ENCODE results near the gene MFN2. TPM values are rescaled to one million over a fixed set of nuclear protein-coding genes. Genes with fewer than 3 reads are reported as not detected.

Gene MFN2
- total RNA-seq, 4 donors from 2014 or later: 104 to 125 (median 111) TPM

DNA sequence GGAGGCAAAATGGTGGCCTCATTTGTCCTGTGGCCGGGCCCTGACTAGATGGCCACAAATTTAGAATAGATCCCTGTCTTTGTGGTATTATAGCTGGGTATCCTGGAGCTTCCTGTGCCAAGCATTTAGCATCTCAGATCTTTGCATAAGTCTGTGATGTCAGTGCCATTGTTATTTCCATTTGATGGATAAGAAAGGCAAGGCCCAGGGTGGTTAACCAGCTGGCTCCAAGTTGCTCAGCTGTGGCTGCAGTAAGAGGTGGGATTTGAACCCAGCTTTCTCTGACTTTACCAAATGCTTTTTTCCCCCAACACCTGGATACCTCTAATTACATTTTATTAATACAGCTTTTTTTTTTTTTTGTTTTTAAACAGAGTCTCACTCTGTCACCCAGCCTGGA, 71.1 kb downstream of the MFN2 start:
- no peak for DNase-seq (ENCODE audit: low spot score in 2 of 2)
- intact Hi-C loops (cut with DNase I; ENCODE audit: low total_unique reads): no loop called here
- H3K4me3 ChIP-seq (ENCODE audit: low read depth, poor library complexity, severe bottlenecking): no peak overlapping the region
- WGBS, 2 donors: 75 to 95% methylated on average over 1 of the region's 1 CpG
- TF ChIP-seq, protein P1, sequence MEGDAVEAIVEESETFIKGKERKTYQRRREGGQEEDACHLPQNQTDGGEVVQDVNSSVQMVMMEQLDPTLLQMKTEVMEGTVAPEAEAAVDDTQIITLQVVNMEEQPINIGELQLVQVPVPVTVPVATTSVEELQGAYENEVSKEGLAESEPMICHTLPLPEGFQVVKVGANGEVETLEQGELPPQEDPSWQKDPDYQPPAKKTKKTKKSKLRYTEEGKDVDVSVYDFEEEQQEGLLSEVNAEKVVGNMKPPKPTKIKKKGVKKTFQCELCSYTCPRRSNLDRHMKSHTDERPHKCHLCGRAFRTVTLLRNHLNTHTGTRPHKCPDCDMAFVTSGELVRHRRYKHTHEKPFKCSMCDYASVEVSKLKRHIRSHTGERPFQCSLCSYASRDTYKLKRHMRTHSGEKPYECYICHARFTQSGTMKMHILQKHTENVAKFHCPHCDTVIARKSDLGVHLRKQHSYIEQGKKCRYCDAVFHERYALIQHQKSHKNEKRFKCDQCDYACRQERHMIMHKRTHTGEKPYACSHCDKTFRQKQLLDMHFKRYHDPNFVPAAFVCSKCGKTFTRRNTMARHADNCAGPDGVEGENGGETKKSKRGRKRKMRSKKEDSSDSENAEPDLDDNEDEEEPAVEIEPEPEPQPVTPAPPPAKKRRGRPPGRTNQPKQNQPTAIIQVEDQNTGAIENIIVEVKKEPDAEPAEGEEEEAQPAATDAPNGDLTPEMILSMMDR (IDR thresholded peaks at IDR 0.05): no peak
- no peak for TF ChIP-seq POLR2A (IDR thresholded peaks at IDR 0.05)

DNA sequence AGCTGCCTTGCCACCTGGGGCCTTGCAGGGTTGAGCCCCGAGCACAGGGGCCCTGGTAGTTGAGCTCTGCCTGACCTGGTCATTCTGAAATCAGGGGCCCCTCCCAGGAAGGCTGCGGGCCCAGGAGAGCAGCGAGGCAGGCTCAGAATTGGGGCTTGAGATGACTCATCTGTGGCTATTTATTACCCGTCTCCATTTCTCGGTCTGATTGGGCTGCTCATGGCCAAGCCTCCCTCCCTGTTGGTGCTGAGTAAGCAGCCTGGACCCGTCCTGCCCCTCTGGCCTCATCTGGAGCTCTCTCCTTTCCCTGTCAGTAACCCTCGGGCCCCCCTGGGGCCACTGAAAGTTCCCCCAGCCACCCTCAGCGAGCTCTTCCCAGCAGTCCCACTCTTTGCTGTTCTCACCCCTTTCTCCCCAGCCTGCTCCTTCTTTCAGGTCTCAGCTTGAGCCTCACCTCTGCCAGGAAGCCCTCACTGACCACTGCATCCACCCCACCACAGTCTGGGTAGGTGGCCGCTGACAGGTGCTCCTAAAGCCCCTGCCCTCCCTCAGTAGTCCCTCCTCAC, 71.8 kb downstream of the MFN2 start:
- DNase-seq (ENCODE audit: low spot score in 2 of 2): peak in 1 of 2 donors; percentile 26
- H3K4me3 ChIP-seq (ENCODE audit: low read depth, poor library complexity, severe bottlenecking): no peak overlapping the region
- intact Hi-C loops (cut with DNase I; ENCODE audit: low total_unique reads): no loop called here
- no peak for TF ChIP-seq POLR2A (IDR thresholded peaks at IDR 0.05)
- TF ChIP-seq, protein P1 (IDR thresholded peaks at IDR 0.05): no peak
- WGBS, 2 donors: 17 to 19% methylated on average over 9 of the region's 9 CpGs

DNA sequence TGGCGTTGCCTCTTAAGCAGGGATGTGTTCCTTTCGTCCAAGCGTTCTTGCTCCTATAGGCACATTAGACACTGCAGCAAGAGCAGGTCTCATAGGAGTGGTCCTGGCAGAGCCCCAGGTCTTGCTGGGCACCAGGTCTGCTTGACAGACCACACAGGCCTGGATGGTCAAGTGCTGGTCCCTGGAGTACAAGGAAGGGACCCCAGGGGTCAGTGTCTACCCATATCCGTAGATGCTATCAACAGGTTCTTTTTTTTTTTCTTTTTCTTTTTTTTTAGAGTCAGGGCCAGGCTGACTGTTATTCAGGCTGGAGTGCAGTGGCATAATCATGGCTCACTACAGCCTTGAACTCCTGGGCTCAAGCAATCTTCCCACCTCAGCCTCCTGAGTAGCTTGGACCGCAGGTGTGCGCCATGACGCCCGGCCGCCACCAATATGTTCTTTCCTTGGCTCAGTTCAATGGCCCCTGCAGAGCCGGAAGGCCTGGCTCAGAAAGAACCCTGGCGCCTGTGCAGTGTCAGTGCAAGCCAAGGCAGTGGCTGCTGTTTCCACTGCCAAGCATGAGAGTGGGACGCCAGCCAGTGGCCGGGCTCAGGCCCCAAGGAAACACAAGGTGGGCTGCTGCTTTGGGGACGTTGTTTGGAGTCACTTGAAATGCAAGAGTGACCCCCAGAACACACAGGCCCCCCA, 72.9 kb downstream of the MFN2 start:
- WGBS, 2 donors: 50 to 52% methylated on average over 9 to 14 of the region's 14 CpGs
- intact Hi-C loops (cut with DNase I; ENCODE audit: low total_unique reads): no loop called here
- TF ChIP-seq, protein P1 (IDR thresholded peaks at IDR 0.05): no peak
- no peak for TF ChIP-seq POLR2A (IDR thresholded peaks at IDR 0.05)
- DNase-seq (ENCODE audit: low spot score in 2 of 2): no peak
- no peak overlapping the region for H3K4me3 ChIP-seq (ENCODE audit: low read depth, poor library complexity, severe bottlenecking)

DNA sequence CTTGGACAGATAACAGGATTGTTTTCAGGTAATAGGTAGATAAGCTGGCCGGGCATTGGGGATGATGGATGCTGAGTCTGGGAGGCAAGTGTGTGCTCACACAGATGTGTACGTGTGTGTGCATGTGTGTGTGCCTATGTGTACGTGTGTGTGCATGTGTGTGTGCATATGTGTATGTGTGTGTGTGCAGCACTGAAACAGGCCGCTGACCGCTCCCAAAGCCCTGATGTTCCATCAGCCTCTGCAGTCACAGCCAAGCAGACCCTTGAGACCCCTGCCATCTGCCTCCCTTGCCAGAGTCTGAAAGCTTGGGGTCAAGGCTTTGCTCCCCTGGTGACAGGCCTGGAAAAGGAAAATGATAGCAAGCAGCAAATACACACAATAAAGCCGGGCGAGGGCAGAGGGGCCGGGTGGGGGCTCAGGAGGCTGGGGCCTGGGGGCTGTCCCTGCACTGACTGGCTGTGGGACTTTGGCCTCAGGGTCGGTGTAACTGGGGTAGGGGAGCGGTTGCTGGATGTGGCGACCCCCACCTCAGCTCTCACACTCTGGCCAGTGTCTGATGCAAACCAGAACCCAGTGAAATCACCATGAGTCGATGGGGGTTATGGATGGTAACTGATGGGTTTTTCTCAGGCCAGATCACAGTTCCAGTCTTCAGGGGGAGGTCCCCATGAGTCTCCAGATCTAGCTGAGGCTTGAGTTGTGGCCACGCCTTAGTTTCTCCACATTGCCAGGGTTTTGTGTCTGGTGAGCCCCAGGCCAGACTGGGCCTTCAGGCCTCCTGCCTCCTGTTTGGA, 73.7 kb downstream of the MFN2 start:
- 83 to 86% methylated on average over 13 of the region's 13 CpGs for WGBS, 2 donors
- DNase-seq (ENCODE audit: low spot score in 2 of 2): no peak
- no peak overlapping the region for H3K4me3 ChIP-seq (ENCODE audit: low read depth, poor library complexity, severe bottlenecking)
- intact Hi-C loops (cut with DNase I; ENCODE audit: low total_unique reads): no loop called here
- TF ChIP-seq POLR2A (IDR thresholded peaks at IDR 0.05): no peak
- TF ChIP-seq, protein P1 (IDR thresholded peaks at IDR 0.05): no peak

DNA sequence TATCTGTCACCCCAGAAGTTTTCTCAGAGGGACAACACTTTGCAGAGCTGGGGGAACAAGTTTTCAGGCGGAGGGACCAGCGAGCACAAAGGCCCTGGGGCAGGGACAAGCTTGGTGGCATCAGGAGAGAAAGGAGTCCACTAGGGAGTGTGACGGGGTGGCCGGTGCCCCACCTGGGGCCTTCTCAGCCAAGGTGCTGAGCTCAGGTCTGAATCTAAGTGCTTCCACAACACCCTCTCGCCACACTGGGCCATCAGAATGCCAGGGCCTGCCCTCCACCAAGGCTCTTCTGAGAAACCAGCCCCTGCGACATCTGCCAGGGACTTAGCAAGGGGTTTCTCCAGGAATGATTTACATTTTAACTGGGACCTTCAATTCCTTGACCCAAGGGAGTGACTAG, 75.0 kb downstream of the MFN2 start:
- TF ChIP-seq, protein P1 (IDR thresholded peaks at IDR 0.05): no peak
- TF ChIP-seq POLR2A (IDR thresholded peaks at IDR 0.05): no peak
- 96 to 99% methylated on average over 6 of the region's 6 CpGs for WGBS, 2 donors
- intact Hi-C loops (cut with DNase I; ENCODE audit: low total_unique reads): no loop called here
- DNase-seq (ENCODE audit: low spot score in 2 of 2): no peak
- no peak overlapping the region for H3K4me3 ChIP-seq (ENCODE audit: low read depth, poor library complexity, severe bottlenecking)
